Stomach (tissue), 9 donors: Measurements from ENCODE around the gene GTF2H3. TPM values are rescaled to one million over a fixed set of nuclear protein-coding genes. Genes with fewer than 3 reads are reported as not detected.

Experiments
- DNase-seq, 2 donors: peaks; one replicate each; pipeline versions ENCODE4 v3.0.0 to v3.0.0-alpha.2; 2013 to 2019
- H3K27ac ChIP-seq, 5 donors: fragments of 200-600 bp in 4 of 5; sonication (generic) in 4 of 5; one replicate each; pipeline ENCODE4 v1.5.1; 2013 to 2019; ENCODE audit warnings: mild to moderate bottlenecking in 1 of 5, moderate library complexity in 1 of 5
- H3K27me3 ChIP-seq, 3 donors: fragments of 200-600 bp; sonication (generic); one replicate each; pipeline ENCODE4 v1.5.1; 2017 to 2019; ENCODE audit warnings: mixed run types in 1 of 3
- H3K36me3 ChIP-seq, 4 donors: fragments of 200-600 bp; sonication (generic); 1 replicate in 3 of 4; 2 replicates in 1 of 4; pipeline ENCODE4 v1.5.1; 2016 to 2019
- H3K4me1 ChIP-seq, 4 donors: fragments of 200-600 bp; sonication (generic); one replicate each; pipeline ENCODE4 v1.5.1; 2016 to 2019
- H3K4me3 ChIP-seq, 4 donors: fragments of 200-600 bp; sonication (generic) in 3 of 4; one replicate each; pipeline ENCODE4 v1.5.1; 2016 to 2019; ENCODE audit warnings: mild to moderate bottlenecking in 1 of 4
- H3K9me3 ChIP-seq, 4 donors: fragments of 200-600 bp; sonication (generic); one replicate each; pipeline ENCODE4 v1.5.1; 2016 to 2019
- CTCF ChIP-seq, 7 experiments: fragments of 450-650 bp in 4 of 7; fragments of 200-600 bp in 3 of 7; sonication (generic) in 3 of 7; IDR thresholded peaks; one replicate each; pipeline ENCODE4 v1.5.1; 2016 to 2019; ENCODE audit warnings: antibody characterized with exemption in 7 of 7, control low read depth in 2 of 7, mild to moderate bottlenecking in 1 of 7
- EP300 ChIP-seq: sonication (generic); formaldehyde crosslinking; IDR thresholded peaks from one replicate; pipeline ENCODE4 v1.6.1; 2017; ENCODE audit warnings: antibody characterized with exemption
- POLR2A ChIP-seq, 4 donors: fragments of 450-650 bp; IDR thresholded peaks; one replicate each; pipeline ENCODE4 v1.6.1; 2016; ENCODE audit warnings: antibody characterized with exemption in 4 of 4, control low read depth in 2 of 4, mild to moderate bottlenecking in 1 of 4, moderate library complexity in 1 of 4
- POLR2AphosphoS5 ChIP-seq, 3 donors: sonication (generic); formaldehyde crosslinking; IDR thresholded peaks; one replicate each; pipeline ENCODE4 v1.6.1; 2016; ENCODE audit warnings: antibody characterized with exemption in 3 of 3
- WGBS, 5 donors: extraction: QIAGEN DNeasy Blood & Tissue Kit in 3 of 5; methylation state at CpG; one replicate each; pipeline versions ENCODE4 v1.1.5 to v1.1.7; 2013 to 2018; 5-methylcytosine and 5-hydroxymethylcytosine counted together
- intact Hi-C: fragments of 100-400 bp; cut with DNase I; formaldehyde crosslinking; loops from one replicate; pipeline ENCODE4 v1.15.1; 2023; ENCODE audit warnings: low total_unique reads
- polyA plus RNA-seq, 3 donors: library from polyadenylated mRNA; stranded (reverse); fragments of 200-250 nt; gene quantifications; one replicate each; pipeline ENCODE4 v1.2.3, GENCODE V29; 2013
- total RNA-seq, 5 donors: library from RNA; depleted of rRNA; stranded (reverse); fragments of >200 nt; gene quantifications; one replicate each; pipeline versions ENCODE4 v1.1.0 to v1.2.3, GENCODE V29; 2014 to 2016
- donor health status: healthy with polysubstance abuse.
- donor health status: Bipolar disorder and iron deficiency.
- donor health status: healthy.

Gene GTF2H3
- total and polyA plus RNA-seq, 8 donors = 2.9 to 40.2 (median 7.6) TPM; not detected in 1

GRCh38 chr12:123645380-123645779 lies 11.8 kb downstream of the GTF2H3 start:
- 94 to 100% (median 96%) methylated on average over 3 of the region's 3 CpGs for WGBS, 5 donors
- DNase-seq = no peak
- intact Hi-C loops = no loop called here
- H3K27me3 ChIP-seq = no peaks in the 10 kb centered on the region
- H3K4me3 ChIP-seq = no peak overlapping the region
- peaks cover 27 to 97% (median 89%) of the 10 kb centered on the region in 4 donors for H3K36me3 ChIP-seq
- no peaks in the 10 kb centered on the region for H3K9me3 ChIP-seq
- no peak overlapping the region for H3K27ac ChIP-seq
- H3K4me1 ChIP-seq = no peaks in the 10 kb centered on the region
- TF ChIP-seq CTCF (IDR thresholded peaks at IDR 0.05) (no peak), POLR2AphosphoS5 (IDR thresholded peaks at IDR 0.05) (no peak)

DNA sequence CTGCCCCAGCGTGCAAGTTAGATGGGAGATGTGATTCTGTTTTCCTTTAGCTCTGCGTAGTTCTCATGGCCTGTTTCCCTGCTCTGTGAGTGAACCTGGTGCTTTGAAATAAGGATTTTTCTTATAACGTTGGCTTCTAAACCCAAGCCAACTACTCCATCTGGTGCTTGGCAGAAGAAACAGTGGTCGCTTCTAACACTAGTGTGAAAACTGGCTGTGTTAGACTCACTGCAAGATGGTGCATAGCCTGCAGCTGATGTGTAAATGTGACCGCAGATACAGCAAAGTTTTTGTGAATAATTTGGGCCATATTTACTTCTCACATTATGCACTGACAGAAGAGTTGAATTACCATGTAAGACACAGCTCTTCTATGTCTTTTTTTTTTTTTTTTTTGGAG lies 12.2 kb downstream of the GTF2H3 start:
- Histone ChIP-seq H3K4me3 (no peak overlapping the region), H3K4me1 (no peaks in the 10 kb centered on the region), H3K27me3 (no peaks in the 10 kb centered on the region), H3K27ac (no peak overlapping the region), H3K9me3 (no peaks in the 10 kb centered on the region), H3K36me3 (peaks cover 27 to 97% (median 89%) of the 10 kb centered on the region in 4 donors)
- WGBS, 5 donors = 79 to 94% (median 91%) methylated on average over 5 of the region's 5 CpGs
- no peak for TF ChIP-seq POLR2AphosphoS5 (IDR thresholded peaks at IDR 0.05)
- no peak for TF ChIP-seq POLR2A (IDR thresholded peaks at IDR 0.05)
- no peak for TF ChIP-seq EP300
- TF ChIP-seq CTCF (IDR thresholded peaks at IDR 0.05) = no peak
- DNase-seq = no peak
- intact Hi-C loops = no loop called here

GRCh38 chr12:123648401-123648800 lies 14.8 kb downstream of the GTF2H3 start:
- no peak for DNase-seq
- 92 to 95% (median 94%) methylated on average over 5 of the region's 5 CpGs for WGBS, 5 donors
- H3K36me3 ChIP-seq = peaks cover 29 to 95% (median 92%) of the 10 kb centered on the region in 4 donors

DNA sequence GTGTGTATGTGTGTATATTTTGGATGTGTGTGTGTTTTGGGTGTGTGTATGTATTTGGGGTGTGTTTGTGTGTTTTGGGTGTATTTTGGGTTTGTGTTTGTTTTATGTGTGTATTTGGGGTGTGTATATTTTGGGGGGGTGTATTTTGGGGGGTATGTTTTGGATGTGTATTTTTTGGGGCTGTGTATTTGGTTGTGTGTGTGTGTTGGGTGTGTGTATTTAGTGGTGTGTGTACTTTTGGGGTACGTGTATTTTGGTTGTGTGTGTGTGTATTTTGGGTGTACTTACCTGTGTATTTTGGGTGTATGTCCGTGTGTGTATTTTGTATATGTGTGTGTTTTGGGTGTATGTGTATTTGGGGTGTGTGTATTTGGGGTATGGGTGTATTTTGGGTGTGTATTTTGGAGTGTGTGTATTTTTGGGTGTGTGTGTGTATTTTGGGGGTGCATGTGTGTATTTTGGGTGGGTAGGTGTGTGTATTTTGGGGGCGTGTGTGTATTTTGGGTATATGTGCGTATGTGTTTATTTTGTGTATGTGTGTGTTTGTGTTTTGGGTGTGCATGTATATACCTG lies 20.6 kb downstream of the GTF2H3 start:
- 56 to 72% (median 66%) methylated on average over 4 of the region's 4 CpGs for WGBS, 5 donors
- peaks cover 14 to 88% (median 85%) of the 10 kb centered on the region in 4 donors for H3K36me3 ChIP-seq

More at GRCh38 chr12:123648401-123648800, 14.8 kb downstream of the GTF2H3 start:
- Histone ChIP-seq H3K27me3 (no peaks in the 10 kb centered on the region), H3K27ac (no peak overlapping the region), H3K4me3 (no peak overlapping the region), H3K4me1 (no peaks in the 10 kb centered on the region), H3K9me3 (no peaks in the 10 kb centered on the region)
- intact Hi-C loops = no loop called here
- TF ChIP-seq POLR2AphosphoS5 (IDR thresholded peaks at IDR 0.05) (no peak), POLR2A (IDR thresholded peaks at IDR 0.05) (no peak), EP300 (no peak), CTCF (IDR thresholded peaks at IDR 0.05) (no peak)

More for the DNA sequence above, 20.6 kb downstream of the GTF2H3 start:
- intact Hi-C loops = no loop called here
- Histone ChIP-seq H3K9me3 (no peaks in the 10 kb centered on the region), H3K27me3 (no peaks in the 10 kb centered on the region), H3K4me1 (no peaks in the 10 kb centered on the region), H3K27ac (no peak overlapping the region), H3K4me3 (no peak overlapping the region)
- no peak for DNase-seq
- TF ChIP-seq EP300 = no peak
- no peak for TF ChIP-seq POLR2AphosphoS5 (IDR thresholded peaks at IDR 0.05)
- TF ChIP-seq CTCF (IDR thresholded peaks at IDR 0.05) = no peak
- TF ChIP-seq POLR2A (IDR thresholded peaks at IDR 0.05) = no peak
